HG02642 (cell line): ENCODE measurements around the gene GRIK2.
A peak's percentile ranks its signal among the peaks of the same experiment; 100 is the strongest.

Experiments used
- ATAC-seq: cut with Tn5 transposase; IDR thresholded peaks from one replicate; pipeline ENCODE4 v1.9.1; 2021; ENCODE audit warnings: mild to moderate bottlenecking; ENCODE audit not compliant: unreplicated experiment, poor library complexity

GRIK2 gene

GRCh38 chr6:101830501-101831031 is 437.1 kb downstream of the GRIK2 start:
- no peak for ATAC-seq

DNA sequence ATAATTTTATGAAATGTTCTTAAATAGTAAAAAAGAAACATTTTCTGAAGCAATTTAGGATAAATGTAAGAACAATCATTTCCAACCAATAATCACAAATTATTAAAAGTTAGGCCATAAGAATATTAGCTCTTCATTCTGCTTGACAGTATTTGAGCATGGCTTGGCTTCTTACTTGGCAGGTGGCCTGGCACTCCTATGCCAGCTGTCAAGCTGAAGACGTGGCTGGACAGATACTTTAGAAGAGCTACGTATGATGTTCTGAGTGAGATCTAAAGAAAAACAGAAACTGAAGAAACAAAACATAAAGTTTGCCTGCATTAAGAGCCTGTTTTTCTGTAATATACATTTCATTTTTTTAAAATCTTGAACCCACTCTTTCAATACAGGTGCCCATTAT is 438.9 kb downstream of the GRIK2 start:
- ATAC-seq, result no peak

DNA sequence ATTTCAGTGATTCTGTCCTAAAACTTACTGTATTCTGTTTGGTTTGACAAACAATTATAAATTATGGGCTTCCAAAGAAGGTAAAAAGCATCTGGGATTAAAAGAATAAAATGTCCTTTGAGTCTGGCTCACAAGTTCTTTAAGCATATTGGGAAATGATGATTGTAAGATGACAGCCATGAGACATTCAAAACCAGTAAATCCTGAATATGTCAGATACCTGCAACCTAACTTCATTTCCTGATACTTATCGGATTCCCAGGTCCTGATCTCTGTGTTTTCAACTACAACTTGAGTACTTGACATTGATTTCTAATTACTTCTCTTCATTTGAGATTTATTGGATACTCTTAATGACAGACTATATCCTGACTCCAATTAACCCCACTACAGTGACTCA is 446.6 kb downstream of the GRIK2 start:
- ATAC-seq, result no peak

GRCh38 chr6:101845172-101845571 is 451.7 kb downstream of the GRIK2 start:
- ATAC-seq, result no peak

DNA sequence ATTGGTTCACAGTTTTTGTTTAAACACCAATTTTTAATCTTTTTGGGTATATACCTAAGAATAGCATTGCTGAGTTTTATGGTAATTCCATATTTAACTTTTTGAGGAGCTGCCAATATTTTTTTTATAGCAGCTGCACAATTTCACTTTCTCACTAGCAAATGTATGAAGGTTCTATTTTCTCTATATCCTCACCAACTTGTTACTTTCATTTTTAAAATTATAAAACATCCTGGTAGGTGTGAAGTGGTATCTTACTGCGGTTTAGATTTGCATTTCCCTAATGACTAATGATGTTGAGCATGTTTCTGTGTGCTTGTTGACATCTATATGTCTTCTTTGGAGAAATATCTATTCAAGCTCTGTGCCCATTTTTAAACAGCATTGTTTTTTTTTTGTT is 452.1 kb downstream of the GRIK2 start:
- ATAC-seq, result peak; percentile 54

DNA sequence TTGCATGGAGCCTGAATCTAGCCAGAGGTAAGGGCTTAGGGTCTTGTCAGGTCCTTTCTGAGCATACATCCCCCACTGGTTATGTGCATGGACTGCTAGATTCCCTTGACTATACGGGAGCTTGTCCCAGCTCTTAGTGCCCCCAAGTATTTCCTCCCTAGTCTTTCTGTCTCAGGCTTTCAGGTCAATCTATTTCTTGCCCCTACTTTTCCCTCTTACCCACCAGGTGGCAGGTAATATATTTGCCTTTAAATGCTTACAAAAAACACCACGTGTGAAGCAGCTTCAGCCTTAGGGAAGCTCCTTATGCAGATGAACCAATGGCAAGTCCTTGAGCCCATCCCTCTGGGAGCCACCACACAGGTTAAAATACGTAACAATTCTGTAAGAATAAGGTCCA is 454.2 kb downstream of the GRIK2 start:
- no peak for ATAC-seq

DNA sequence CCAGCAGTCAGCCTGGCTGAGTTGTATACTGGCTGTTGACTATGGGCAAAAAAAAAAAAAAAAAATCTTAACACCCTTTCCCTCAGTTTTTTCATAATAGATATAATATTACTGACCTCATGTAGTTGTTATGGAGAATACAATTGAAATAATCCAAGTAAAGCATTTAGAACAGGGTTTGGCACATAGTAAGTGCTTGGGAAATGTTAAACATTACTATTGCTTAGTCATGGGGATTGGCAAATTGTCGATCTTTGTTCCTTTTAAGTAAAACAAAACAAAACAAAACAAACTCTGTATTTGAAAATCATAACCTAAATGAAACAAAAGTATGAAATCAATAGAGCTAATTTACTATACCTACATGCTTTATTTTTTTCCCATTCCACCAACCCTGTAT is 458.4 kb downstream of the GRIK2 start:
- ATAC-seq, result no peak

DNA sequence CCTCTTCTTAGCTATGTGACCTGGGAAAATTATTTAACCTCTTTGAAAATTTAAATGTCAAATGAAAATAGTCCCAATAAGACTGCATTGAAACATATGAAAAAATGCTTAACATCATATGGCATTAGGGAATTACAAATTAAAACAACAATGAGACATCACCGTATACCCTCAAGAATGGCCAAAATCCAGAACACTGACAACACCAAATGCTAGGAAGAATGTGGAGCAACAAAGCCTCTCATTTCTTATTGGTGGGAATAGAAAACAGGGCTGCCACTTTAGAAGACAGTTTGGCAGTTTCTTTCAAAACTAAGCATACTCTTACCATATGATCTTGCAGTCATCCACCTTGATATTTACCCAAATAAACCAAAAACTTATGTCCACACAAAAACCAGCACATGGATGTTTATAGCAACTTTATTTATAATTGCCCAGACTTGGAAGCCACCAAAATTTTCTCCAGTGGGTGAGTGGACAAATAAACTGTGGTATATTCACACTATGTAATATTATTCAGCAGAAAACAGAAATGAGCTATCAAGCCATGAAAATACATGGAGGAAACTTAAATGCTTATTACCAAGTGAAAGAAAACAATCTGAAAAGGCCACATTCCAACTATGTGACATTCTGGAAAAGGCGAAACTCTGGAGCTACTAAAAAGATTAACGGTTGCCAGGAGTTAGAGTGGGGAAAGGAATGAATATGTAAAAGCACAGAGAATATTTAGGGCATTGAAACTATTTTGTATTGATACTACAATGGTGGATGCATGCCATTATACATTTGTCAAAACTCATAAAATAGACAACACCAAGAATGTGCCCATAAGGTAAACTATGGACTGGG is 459.9 kb downstream of the GRIK2 start:
- ATAC-seq, result no peak

DNA sequence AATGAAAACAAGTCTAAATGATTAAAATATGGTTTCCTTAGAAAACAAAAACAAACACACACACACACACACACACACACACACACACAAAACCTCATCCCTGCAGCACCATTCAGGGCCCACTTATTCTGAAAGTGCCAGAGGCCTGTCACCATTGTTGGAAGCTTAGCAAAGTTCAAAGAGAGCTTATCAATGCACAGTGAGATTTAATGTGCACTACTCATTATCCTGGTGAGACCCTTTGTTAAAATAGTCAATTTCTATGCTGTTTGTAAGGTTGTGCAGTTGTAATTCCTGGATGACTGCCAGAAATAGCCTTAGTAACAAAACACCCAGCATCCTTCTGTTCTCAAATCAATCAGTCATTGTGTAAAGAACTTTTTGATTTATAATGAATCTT is 482.9 kb downstream of the GRIK2 start:
- no peak for ATAC-seq

- no peak for ATAC-seq
These were observed 485.2 kb downstream of the GRIK2 start for GRCh38 chr6:101878554-101879276.

- no peak for ATAC-seq
These were observed 486.3 kb downstream of the GRIK2 start for GRCh38 chr6:101879782-101880181.

DNA sequence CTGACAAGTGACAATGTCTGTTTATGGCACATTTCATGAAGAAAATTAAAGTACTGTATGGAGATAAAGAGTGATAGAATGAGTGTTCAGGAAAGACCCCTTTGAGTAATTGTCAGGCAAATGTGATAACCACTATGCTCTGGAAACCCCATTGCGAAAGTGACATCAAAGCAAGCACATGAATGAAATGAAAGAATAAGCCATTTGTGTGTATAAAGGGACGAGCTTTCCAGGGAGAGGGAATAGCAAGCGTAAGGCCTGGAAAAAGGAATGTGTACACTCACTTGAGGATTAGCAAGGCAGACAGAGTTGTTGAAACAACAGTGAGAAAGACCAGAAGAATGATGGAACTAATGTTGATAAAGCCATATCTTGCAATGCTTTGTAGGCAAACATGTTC is 490.0 kb downstream of the GRIK2 start:
- ATAC-seq, result no peak

GRCh38 chr6:101887532-101887931 is 494.0 kb downstream of the GRIK2 start:
- no peak for ATAC-seq

DNA sequence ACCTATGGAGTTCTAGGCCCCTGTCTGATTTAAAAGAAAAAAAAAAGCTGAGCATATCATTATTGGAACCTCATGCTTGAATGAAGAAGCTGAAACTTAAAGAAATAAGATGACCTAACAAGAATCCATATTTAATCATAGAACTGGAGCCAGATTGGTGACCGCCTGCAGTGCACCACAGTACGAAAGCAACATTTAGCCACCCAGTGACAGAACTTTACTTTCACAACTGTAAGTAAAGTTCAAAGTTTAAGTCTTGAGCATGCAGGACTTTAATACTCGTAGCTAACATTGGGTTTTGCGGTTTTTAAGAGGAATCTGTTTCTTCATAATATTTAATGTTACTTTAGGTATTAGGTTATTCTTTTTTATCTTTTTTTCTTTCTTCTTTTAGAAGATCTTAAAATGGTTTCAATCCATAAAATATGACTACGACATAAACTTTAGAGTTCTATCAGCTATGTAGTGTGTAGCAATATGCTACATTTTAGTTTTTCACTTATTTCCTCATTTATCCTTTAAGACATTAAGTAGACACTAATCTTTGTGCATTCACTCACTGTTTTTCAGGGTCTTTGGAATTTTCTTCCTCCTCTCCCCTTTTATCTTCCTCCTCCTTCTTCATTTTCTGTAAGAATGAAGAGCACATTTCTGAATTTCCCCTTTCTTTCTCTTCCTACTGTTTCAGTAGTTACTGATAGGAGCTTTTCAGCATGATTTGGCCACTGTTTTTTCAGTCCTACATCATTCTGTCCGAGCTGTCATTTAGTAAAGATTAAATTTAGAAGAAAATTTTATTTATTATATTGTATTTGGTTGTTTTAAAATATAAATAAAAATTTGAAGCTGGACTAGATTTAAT is 514.1 kb downstream of the GRIK2 start:
- no peak for ATAC-seq

DNA sequence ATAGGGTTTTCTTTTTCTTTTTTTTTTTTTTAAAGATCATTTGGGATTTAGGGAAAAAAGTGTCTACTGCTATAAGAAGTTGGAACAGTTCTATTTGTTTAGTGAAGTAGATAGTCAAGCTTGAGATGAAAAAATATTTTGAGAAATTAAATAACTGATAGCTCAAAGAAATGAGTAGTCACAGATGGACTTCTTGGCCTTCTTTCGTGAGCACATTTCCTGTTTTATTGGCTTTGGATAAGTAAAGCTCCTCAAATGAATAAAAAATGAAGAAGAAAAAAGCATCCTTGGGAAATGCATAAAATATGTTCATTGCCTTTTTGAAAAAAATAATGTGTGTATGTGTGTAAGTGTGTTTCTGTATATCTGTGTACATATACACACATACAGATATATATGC is 515.9 kb downstream of the GRIK2 start:
- no peak for ATAC-seq

DNA sequence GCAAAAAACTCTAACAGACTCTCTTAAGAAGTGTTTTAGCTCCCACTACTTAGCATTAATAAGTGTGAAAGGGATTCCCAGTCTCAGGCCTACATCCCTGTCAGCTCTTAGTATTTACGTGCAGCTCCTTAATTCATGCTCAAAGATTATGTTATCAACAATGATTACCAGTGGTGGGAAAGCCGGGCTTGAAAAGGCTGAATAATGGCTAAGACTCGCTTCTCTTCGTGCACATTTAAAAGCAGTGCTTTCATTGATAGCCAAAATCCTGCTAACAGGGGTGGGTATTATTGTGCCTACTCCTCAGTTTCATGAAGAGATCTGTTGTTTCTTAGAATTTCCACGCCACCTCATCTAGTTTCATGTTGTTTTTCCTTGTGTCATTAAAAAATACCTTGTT is 518.8 kb downstream of the GRIK2 start:
- no peak for ATAC-seq

DNA sequence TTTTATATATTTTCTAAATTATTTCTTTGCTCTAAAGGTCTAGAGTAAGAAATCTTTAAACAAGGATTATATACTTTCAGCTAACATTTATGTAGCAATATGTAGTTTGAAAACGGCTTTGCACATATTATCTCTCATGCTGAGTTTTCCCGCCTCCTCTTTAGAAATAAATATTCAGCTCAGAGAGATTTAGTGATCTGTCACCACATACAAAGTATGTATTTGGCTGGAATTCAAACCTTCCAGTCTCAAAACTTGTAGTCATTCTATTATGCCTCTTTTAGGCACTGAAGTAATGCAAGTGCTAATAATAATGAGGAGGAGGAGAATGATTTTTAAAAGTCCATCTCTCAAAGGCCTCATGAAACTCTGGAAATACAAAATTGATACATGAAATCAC is 525.0 kb downstream of the GRIK2 start:
- ATAC-seq, result no peak

DNA sequence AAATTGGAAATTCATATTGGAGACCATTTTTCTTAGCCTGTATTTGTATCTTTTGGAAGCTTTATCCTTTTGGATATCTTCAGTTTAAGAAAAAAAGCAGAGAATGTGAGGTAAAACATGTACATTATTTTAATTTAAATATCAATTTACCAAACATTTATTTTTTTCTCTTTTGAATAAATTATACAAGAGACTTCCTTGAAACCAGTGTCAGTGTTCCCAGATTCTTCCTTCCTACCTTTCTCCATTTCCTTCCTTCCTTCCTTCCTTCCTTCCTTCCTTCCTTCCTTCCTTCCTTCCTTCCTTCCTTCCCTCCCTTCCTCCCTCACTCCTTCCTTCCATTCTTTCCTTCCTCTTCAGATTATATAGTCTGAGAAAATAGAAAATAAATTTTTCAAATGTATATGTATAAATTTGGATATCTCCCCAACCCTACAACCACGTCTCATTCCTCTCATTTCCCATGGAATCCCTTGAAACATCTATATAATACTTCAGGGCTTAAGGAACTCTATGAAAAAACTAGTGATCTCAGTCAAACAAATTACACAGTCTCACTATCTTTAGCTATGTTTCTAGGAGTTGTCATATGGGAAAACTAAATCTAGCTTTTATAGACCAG is 528.4 kb downstream of the GRIK2 start:
- no peak for ATAC-seq

- no peak for ATAC-seq
These were observed 532.8 kb downstream of the GRIK2 start for GRCh38 chr6:101926149-101926925.
